Stimulated activated CD8-positive, alpha-beta memory T cell treated with anti-CD3 and anti-CD28 coated beads, Interleukin-12 subunit alpha, Interleukin-12 subunit beta, amount 100 ng/mL, for 24 hours (primary cell): ENCODE measurements around the gene BCL2L11.
"Not testable (repeated sequence)": the region's sequence is repeated elsewhere in the genome, so short reads cannot be mapped to it uniquely, and the experiment has no call there.

Source experiments
- DNase-seq: peaks from one replicate; pipeline ENCODE4 v3.0.0-alpha.2; 2020; ENCODE audit errors: extremely low read depth

Gene BCL2L11, protein sequence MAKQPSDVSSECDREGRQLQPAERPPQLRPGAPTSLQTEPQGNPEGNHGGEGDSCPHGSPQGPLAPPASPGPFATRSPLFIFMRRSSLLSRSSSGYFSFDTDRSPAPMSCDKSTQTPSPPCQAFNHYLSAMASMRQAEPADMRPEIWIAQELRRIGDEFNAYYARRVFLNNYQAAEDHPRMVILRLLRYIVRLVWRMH

DNA sequence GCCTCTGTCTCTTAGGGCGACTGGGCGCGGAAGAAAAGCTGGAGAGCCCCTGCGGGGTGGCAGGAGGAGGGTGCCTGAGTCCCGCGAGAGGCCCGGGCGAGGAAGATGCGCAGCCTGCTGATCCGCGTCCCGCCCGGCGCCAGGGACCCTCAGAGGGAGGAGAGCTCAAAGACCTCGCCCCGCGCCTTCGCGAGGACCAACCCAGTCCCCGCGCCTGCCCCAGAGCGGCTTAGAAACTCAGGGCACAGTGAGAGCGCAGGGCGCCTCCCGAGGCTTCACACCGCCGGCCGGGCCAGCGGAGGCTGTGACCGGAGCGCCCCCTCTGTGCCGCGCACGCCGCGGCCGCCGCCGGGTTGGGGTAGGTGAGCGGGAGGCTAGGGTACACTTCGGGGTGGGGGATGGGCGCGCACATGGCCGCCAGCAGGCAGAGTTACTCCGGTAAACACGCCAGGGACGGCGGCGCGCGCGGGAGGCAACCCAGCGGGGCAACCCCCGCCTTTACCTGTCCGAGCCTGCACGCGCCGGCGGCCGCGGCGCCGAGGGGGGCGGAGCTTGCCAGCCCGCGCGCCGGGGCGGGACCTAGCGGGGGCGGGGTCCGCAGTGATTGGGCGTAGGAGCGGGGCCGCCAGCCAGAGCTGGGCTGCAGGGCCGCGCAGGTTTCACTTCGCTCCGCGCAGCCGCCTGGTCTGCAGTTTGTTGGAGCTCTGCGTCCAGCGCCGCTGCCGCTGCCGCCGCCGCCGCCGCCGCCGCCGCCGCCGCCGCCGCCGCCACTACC lies at the start of gene BCL2L11:
TSS of gene BCL2L11 (plus strand) at position 662 of the 775 bp plus-strand sequence. CDS start 2,832 bp downstream, outside the sequence.
- DNase-seq: peak; percentile 73

DNA sequence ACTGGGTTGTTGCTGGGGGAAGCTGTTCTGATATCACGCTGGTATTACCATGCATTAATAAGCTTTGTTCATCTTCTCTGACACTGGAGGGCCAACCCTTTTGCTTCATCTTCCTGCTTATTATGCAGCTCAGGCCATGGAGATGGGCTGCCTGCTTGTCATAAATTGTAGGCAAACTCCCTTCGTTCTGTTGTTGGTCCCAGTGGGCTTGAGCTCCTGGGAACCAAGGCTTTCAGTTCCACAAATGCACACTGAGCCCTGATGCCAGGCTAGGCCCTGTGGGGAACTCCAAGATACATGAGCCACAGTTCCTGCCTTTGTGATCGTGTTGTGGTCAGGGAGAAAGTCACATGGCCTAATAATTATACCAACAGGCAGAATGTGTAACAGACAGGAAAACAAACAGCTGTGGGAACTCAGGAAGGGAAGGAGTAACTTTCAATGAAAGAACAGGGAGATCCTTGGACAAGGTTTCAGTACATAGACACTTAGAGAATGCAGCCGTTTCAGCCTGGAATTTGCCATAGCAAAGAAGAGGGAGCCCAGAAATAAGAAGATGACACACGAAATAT lies 49.0 kb upstream of the BCL2L11 start:
- no peak for DNase-seq

DNA sequence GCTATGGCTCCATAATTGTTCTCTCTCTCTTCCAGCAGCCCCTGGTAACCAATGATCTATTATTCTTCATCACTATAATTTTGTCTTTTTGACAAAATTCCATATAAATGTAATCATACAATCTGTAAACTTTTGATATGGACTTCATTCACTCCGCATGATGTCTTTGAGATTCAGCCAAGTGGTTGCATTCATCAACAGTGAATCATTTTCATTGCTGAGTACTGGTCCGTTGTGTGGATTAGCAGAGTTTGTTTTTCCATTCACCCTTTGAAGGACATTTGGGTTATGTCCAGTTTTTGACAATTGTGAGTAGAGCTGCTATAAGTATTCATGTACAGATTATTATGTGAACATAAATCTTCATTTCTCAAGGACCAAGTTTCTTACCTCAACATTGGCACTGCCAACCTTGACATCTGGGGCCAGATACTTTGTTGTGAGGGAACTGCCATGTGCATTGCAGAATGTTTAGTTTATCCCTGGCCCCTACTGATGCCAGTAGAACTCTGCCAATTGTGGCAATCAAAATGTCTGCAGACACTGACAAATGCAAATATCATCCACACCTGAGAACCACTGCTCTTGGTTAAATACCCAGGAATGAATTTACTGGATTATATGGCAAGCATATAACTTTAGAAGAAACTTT lies 48.4 kb upstream of the BCL2L11 start:
- DNase-seq: no peak

DNA sequence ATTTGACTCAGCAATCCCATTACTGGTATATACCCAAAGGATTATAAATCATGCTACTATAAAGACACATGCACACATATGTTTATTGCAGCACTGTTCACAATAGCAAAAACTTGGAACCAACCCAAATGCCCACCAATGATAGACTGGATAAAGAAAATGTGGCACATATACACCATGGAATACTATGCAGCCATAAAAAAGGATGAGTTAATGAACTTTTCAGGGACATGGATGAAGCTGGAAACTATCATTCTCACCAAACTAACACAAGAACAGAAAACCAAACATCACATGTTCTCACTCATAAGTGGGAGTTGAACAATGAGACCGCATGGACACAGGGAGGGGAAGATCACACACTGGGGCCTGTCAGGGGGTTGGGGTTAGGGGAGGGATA lies 38.1 kb upstream of the BCL2L11 start:
- not testable (repeated sequence) for DNase-seq

DNA sequence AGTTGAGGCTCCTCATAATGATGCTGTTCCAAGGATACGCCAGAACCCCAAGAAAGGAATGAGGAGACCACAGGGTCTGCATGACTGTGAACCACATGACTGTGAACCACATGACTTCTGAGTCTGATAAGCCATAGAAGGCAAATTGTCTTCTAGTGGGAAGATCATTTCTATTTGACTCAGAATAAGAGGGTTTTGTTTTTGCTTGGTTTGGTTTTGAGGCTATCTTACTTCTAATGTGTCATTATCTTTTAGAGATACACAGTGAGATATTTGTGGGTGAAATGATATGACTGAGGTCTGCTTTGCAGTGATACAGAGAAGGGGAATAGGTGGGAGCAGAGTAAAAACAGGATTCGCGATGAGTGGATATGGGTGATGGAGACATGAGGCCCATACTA lies 28.9 kb upstream of the BCL2L11 start:
- DNase-seq: no peak

DNA sequence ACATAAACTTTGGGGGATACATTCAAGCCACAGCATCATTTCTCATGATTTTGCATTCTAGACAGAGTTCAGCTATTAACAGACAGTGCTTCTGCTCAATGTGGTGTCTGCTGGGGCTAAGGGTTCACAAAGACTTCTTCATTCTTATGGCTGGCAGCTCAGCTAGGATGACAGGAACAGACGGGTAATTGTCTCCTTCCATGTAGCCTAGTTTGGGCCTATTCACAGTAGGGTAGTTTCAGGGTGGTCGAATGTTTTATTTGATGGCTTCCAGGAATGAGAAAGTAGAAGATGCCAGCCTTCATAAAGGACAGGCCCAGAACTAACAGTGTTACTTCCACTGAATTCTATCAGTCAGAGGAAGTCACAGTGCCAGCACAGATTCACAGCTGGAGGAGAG lies 26.0 kb upstream of the BCL2L11 start:
- no peak for DNase-seq

DNA sequence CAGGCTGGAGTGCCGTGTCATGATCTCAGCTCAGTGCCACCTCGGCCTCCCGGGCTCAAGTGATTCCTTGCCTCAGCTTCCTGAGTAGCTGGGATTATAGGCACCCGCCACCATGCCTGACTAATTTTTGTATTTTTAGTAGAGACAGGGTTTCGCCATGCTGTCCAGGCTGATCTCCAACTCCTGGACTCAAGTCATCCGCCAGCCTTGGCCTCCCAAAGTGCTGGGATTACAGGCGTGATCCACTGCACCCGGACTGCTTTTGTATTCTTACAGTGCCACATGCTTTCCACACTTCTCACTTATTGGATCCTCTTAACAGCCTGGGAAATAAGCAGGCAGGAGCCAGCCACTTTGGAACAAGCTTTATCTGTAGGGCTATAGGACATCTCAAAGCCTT lies 25.3 kb upstream of the BCL2L11 start:
- no peak for DNase-seq

DNA sequence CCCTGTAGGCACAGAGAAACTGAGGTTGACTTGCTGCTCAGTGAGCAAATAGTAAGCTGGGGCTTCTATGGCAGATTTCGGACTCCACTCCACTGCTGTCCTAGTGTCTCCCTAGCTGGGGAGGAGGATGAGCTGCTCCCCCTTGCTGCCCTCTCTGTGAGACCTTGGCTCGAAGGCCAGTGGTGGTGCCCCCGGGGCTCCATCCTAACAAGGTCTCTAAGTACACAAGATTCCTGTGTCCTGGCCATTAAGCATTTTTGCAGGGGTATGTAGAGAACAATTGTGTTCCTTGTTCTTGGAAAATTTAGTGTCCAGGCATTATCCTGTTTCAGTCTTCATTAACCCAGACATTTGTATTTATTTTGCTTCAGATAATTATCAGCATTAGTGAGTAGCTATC lies 21.3 kb upstream of the BCL2L11 start:
- DNase-seq: no peak

DNA sequence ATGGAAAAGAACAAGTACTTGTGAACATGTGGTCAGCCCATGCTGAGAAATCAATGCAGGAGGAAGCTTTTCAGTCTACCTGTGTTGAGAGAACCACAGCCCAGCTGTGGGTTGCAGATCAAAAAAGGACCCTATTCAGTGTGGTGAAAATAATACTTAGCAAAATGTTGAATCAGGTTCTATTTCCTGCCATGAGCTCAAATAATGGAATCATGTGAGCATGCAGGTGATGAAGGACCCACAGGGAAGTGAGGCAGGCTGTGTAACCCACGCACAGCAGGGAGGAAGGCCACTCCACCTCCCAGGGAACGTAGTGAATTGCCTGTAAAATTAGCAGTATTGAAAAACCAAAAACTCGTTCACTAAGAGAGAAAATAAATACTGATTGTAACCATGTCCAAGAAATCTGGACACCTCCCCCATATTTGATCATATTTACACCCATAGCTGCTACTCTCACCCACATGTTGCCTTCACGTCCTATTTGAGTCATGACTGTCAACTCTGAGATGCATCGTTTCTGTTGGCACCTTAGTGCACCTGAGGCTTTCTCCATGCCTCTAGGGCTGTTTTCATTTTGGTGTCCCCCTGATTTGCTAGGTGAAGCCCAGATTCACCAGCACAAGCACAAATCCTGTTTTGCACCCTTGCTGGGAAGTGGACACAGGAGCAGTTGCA lies 20.5 kb upstream of the BCL2L11 start:
- no peak for DNase-seq

DNA sequence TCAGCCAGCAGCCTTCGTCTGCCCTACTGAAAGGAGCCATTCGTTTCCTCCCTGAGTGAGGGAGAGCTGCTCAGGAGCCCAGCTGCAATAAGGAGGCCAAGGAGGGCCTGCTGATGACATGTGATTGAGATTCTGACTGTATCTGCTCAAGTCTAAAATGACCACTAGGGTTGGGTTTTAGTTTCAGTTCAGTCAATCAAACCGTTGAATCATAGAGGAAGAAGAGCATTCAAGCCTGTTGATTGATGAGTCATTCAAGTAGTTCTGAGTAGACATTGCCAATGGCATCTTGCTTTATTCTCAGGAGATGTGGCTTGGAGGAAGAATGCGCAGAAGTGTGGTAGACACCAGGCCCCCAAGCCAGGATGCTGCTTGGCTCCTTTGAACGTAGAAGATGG lies 19.9 kb upstream of the BCL2L11 start:
- DNase-seq: no peak

DNA sequence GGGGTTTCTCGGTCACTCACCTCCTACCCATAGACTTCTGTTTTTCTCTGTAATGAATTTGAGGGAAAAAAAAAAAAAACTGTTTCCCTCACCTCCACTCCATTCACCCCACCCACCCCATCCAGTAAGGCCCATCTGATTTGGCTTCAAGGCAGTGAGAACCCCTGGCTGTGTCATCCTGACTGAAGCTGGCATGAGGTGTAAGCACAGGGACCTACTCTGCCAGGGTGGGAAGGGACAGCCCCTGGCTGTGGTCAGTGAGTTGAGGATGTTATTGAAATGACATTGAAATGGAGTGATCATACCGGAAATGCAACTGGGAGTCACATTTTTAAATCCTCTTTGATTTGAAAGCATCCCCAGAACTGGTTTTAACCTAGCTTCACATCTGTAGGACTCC lies 19.1 kb upstream of the BCL2L11 start:
- no peak for DNase-seq

DNA sequence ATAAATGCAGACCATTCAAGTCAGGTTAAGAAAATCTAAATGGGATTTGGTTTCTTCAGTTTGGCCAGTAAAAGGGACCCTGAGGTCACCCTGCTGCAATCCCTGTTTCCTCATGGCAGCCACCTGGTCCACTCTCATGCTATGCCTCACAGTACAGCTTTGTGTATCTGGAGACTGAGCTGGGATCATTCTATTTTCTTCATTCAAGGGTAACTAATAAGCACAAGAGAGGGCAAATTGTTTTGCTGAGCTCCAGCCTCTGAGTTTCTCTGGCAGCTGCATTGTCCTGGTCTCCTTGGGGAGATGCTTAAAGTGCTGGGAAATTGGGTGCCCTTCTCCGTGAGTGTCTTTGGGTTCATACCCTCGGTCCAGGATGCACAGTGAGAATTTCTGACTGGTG lies 18.5 kb upstream of the BCL2L11 start:
- DNase-seq: no peak

DNA sequence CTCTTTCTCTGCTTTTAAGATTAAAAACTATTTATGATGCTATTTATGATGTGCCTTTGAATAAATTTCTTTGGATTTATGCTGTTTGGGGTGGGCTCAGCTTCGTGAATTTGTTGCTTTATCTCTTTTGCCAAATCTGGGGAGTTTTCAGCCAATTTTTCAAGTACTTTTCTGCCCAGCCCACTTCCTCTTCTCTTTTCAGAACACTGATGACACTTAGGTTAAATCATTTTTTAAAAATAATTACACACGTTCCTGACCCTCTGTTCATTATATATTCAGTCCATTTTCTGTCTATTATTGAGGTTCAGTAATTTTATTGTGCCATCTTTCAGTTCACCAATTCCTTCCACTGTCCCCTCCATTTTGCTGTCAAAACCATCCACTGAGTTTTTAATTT lies 14.8 kb upstream of the BCL2L11 start:
- no peak for DNase-seq

DNA sequence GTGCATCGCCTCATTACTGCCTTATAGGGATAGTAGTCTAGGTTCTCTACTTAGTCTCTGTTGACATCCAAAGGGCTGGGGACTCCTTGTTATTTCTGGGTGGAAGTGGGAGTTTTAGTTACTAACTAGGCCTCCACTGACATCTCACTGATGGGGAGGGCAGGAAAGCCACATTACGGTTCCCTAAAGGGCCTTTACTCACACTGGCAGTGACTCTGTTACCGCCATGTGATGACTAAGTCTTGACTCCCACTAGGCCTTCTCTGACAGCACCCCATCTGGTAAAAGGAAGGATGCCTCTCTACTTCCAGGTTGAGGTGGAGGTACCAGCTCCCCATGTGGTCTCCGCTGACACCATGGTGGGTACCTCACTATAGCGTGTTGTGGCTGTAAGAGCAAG lies 14.0 kb upstream of the BCL2L11 start:
- DNase-seq: no peak

DNA sequence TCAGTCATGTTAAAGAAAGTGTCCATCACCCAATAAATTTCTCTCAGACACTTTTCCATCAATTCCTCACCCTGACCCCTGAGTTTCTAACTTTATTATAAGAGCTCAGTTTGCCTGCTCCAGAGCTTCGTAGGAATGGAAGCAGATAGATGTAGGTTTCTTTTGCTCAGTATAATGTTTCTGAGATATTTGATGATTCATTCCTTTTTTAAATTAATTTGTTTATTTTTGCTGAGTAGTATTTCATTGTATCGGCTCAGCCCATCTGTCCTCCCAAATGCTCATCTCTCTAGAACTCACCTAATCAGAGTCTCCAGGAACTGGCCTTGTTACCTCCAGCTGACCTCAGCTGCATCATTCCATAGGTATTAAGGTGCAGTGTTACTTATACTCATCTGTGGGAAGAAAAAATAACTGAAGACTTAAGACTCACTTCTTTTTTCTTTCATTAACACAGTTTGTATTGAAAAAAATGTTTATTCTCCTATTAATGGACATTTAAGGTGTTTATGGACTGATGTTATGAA lies 11.9 kb upstream of the BCL2L11 start:
- DNase-seq: no peak

DNA sequence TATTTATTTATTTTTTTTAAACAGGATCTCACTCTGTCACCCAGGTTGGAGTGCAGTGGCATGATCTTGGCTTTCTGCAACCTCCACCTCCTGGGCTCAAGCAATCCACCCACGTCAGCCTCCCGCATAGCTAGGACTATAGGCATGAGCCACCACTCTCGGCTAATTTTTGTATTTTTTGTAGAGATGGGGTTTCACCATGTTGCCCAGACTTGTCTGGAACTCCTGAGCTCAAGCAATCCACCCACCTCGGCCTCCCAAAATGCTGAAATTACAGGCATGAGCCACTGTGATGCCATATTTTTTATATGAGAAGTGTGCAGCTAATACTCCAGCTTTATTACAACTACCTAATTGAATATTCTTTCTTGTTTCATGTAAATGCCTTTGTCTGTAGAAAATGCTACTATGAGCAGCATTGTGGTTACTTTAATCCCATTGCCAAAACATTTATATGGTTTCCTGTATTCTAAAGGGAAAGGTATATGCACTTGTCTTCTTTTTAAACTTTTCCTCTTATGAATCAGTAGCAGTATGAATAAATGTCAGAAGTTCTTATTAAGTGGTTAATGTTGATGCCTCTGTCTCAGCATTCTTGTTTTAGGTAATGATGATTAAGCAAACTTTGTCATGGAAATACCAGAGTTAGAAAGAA lies 9.5 kb upstream of the BCL2L11 start:
- no peak for DNase-seq

DNA sequence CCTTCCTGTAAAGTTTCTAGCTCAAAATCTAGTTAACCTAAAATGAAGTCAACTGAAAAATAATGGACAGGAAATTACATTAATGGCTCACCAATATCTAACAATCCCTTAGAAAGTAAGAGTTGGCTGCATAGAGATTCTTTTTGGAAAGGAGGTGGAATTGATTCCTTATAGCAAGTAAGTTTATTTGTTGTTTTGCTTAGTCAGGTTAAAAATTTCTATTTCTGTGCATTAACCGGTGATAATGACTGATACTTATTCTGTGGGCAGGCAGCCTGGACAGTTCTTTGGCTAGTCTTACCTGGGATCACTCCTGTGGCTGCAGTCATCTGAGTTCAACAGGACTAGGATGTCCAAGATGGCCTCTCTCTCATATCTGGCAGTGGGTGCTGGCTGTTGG lies 6.9 kb upstream of the BCL2L11 start:
- no peak for DNase-seq

DNA sequence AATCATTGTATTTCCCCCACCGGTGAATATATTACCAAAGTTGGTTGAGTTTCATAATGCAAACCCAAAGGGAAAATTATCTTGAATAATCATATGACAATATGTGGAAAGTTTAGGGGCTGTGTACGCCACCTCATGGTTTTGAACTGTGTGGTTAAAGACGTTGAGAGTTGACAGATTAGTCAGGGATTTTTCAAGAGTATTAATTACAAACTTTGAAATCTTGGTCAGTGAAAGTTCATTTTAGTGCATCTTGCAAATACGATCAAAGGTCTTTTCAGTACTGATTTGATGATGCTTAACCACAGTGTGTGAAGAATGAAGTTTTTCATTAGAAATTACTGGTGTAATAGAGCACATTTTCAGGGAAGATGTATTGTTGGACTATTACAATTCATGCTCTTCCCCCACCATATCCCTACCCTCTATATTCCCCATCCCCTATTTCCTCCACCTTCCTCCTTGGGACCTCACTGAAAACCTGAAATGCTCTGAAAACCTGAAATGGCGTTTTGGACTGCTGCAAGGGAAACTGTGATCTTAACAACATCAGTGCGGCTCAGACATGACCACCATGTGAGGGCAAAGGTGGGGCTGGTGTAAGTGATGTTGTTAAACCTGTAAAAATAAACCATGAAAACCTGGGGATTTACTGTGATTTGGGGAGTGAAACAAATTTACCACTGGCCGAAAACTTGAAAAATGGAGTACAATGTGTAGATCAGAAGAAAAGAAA lies 4.5 kb upstream of the BCL2L11 start:
- no peak for DNase-seq

DNA sequence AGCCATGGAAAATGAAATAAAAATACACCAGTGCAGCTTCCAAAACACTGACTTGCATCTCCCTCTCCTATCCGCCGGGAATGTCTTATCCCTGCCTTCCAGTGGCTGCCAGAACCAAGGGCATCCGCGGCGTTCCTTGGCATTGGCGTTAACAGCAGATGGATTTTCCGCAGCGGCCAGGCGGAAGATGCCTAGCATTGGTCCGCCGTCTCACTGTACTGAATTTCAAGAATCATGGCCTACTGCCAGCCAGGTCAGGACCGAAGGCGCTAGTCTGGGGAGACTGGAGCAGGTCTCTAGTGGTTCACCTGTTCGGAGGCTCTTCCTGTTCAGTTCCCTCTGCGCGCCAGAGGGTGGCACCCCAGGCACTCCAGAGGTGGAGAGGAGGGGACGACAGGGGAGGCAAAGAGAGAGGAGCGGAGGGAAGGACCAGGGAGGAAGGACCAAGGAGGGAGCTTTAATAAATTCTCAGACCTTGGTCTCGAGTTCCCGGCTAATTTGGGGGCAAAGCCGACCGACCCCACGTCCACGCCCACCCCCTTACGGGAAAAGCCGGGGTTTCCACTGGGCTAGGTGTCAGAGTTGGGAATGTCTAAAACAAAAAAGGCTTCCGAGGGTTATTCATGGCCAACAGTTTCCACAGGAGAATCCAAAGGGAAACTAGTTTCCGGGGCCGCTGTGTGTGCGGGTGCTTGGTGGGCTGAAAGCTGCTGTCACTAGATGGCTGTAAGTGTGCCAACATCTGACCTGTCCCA lies 3.7 kb upstream of the BCL2L11 start:
- DNase-seq: no peak
